ENCODE data around the gene CD86.

DNA sequence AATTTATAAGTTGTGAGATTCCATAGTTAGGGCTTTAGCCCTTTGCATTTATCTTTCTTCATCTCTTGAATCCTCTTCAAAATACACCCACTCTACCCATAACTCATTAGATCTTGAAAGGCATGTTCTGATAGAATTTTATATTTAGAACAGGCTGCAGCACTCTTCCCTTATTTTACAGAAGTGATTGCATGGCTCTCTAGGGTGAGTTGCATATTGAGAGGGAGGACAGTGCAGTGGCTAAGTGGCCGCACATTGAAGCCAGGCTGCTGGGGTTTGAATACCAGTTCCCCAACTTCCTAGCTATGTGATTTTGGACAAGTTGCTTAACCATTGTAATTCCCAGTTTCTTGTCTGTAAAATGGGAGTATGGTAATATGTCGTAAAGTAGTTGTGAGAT, 2.5 kb downstream of the CD86 start:
- TF ChIP-seq FOXK2 (IDR thresholded peaks at IDR 0.05) (no peak), SUZ12 (IDR thresholded peaks at IDR 0.05) (no peak), FOXM1 (IDR thresholded peaks at IDR 0.05; ENCODE audit: borderline replicate concordance) (no peak), SP1 (IDR thresholded peaks at IDR 0.05) (no peak), HDGF (IDR thresholded peaks at IDR 0.05; ENCODE audit: borderline replicate concordance) (no peak), CTBP1 (IDR thresholded peaks at IDR 0.05; ENCODE audit: borderline replicate concordance) (no peak), BHLHE40 (IDR thresholded peaks at IDR 0.05; ENCODE audit: borderline replicate concordance) (no peak), NFRKB (IDR thresholded peaks at IDR 0.05) (no peak), FOXA1 (IDR thresholded peaks at IDR 0.05) (no peak), ZNF384 (IDR thresholded peaks at IDR 0.05) (no peak), ELF4 (IDR thresholded peaks at IDR 0.05) (no peak), LEF1 (IDR thresholded peaks at IDR 0.05; ENCODE audit: borderline replicate concordance) (no peak), L3MBTL2 (conservative IDR thresholded peaks at IDR 0.05) (no peak)
- TF ChIP-seq, protein P1, sequence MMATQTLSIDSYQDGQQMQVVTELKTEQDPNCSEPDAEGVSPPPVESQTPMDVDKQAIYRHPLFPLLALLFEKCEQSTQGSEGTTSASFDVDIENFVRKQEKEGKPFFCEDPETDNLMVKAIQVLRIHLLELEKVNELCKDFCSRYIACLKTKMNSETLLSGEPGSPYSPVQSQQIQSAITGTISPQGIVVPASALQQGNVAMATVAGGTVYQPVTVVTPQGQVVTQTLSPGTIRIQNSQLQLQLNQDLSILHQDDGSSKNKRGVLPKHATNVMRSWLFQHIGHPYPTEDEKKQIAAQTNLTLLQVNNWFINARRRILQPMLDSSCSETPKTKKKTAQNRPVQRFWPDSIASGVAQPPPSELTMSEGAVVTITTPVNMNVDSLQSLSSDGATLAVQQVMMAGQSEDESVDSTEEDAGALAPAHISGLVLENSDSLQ (IDR thresholded peaks at IDR 0.05), result no peak

Data from HEK293T (cell line).